Measurements from ENCODE around the gene NCOA7. TPM values are rescaled to one million over a fixed set of nuclear protein-coding genes. Genes with fewer than 3 reads are reported as not detected.
A peak's percentile ranks its signal among the peaks of the same experiment; 100 is the strongest.
"Not testable (repeated sequence)": the region's sequence is repeated elsewhere in the genome, so short reads cannot be mapped to it uniquely, and the experiment has no call there.

The NCOA7 gene
- total and polyA plus RNA-seq, 7 experiments from 2014 or later: 12.8 to 55.6 (median 31.9) TPM

DNA sequence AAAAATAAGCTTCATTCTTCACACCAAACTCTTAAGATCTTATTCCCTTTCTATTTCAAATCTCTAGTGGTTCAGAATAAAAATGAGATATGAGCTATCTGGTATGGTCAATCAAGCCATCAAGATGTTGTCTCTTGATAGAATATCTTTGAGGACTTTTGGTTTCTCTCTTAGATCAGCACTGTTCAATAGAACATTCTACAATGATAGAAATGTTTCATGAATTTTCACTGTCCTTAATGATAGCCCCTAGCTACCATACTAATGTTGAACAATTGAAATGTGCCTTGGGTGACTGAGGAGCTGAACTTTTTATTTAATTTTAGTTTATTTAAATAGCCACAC is 141.7 kb downstream of the NCOA7 start:
- Mint-ChIP-seq H3K36me3 (peaks cover 6 to 33% (median 19%) of the 10 kb centered on the region in 5 donors), H3K27me3 (peaks cover 0 to 2% (median 0%) of the 10 kb centered on the region in 5 donors), H3K4me1 (peaks cover 0 to 18% (median 0%) of the 10 kb centered on the region in 7 donors), H3K4me3 (no peak overlapping the region), H3K9me3 (peaks cover 0 to 4% (median 0%) of the 10 kb centered on the region in 11 donors), H3K27ac (peak overlapping the region in 1 of 9 donors; percentile 19)
- Histone ChIP-seq H3K36me3 (ENCODE audit: control insufficient read depth in 2 of 3, insufficient read depth in 3 of 3, low read length in 3 of 3) (peaks cover 0 to 10% (median 7%) of the 10 kb centered on the region in 3 experiments), H3K9me3 (ENCODE audit: control insufficient read depth in 2 of 3, low read length in 3 of 3) (no peaks in the 10 kb centered on the region), H3K4me3 (ENCODE audit: low read length) (no peak overlapping the region), H3K27ac (ENCODE audit: low read depth, low read length) (no peak overlapping the region), H3K4me1 (ENCODE audit: control insufficient read depth in 2 of 2, insufficient read depth in 2 of 2, low read length in 2 of 2) (no peaks in the 10 kb centered on the region), H3K27me3 (ENCODE audit: control insufficient read depth in 2 of 2, insufficient read depth in 2 of 2, low read length in 2 of 2) (no peaks in the 10 kb centered on the region)
- DNase-seq (no peak), ATAC-seq (no peak)
- CTCF ChIA-PET: no interaction called here
- intact Hi-C loops (cut with micrococcal nuclease): no loop called here
- POLR2A ChIA-PET: interaction anchor here (0.6 kb wide), 1 partner anchor 139 kb away, joined by 4 read pairs; no protein-coding TSS in a partner anchor

DNA sequence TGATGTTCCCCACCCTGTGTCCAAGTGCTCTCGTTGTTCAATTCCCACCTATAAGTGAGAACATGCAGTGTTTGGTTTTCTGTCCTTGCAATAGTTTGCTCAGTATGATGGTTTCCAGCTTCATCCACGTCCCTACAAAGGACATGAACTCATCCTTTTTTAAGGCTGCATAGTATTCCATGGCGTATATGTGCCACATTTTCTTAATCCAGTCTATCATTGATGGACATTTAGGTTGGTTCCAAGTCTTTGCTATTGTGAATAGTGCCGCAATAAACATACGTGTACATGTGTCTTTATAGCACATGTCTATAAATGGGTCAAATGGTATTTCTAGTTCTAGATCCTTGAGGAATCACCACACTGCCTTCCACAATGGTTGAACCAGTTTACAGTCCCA is 144.8 kb downstream of the NCOA7 start:
- H3K9me3 Mint-ChIP-seq; H3K9me3 ChIP-seq (ENCODE audit: control insufficient read depth in 2 of 3, low read length in 3 of 3); POLR2A ChIA-PET; H3K27me3 ChIP-seq (ENCODE audit: control insufficient read depth in 2 of 2, insufficient read depth in 2 of 2, low read length in 2 of 2); H3K36me3 ChIP-seq (ENCODE audit: control insufficient read depth in 2 of 3, insufficient read depth in 3 of 3, low read length in 3 of 3); H3K27me3 Mint-ChIP-seq; H3K27ac Mint-ChIP-seq; intact Hi-C loops (cut with micrococcal nuclease); H3K27ac ChIP-seq (ENCODE audit: low read depth, low read length); ATAC-seq; CTCF ChIA-PET; DNase-seq; H3K4me1 ChIP-seq (ENCODE audit: control insufficient read depth in 2 of 2, insufficient read depth in 2 of 2, low read length in 2 of 2); H3K4me3 ChIP-seq (ENCODE audit: low read length); H3K4me3 Mint-ChIP-seq: not testable (repeated sequence)
- peaks cover 0 to 18% (median 0%) of the 10 kb centered on the region in 7 donors for H3K4me1 Mint-ChIP-seq
- peaks cover 0 to 24% (median 10%) of the 10 kb centered on the region in 5 donors for H3K36me3 Mint-ChIP-seq

DNA sequence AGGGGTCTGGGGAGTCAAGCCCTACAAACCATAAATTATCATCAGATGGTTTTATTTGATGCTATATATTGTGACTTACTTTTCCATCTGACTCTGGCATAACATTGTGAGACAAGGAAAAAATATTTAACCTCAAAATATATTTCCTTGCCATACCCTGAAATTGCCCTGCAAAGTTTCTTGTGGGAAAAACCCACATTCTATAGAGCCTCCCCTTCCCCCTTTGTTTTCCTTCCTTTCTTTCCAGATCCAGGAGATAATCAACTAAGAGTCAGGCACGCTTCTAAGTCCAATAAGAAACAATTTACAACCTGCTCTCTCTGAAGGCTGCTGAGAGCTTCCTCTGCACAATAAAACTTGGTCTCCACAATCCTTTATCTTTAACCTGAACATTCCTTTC is 148.3 kb downstream of the NCOA7 start:
- H3K27ac ChIP-seq (ENCODE audit: low read depth, low read length): no peak overlapping the region
- H3K4me3 Mint-ChIP-seq: no peak overlapping the region
- H3K4me3 ChIP-seq (ENCODE audit: low read length): no peak overlapping the region
- POLR2A ChIA-PET: no interaction called here
- intact Hi-C loops (cut with micrococcal nuclease): no loop called here
- H3K9me3 Mint-ChIP-seq: peaks cover 0 to 4% (median 0%) of the 10 kb centered on the region in 11 donors
- H3K36me3 Mint-ChIP-seq: peaks cover 0 to 5% (median 0%) of the 10 kb centered on the region in 5 donors
- DNase-seq (no peak), ATAC-seq (no peak)
- H3K9me3 ChIP-seq (ENCODE audit: control insufficient read depth in 2 of 3, low read length in 3 of 3): no peaks in the 10 kb centered on the region
- CTCF ChIA-PET: no interaction called here
- no peaks in the 10 kb centered on the region for H3K27me3 ChIP-seq (ENCODE audit: control insufficient read depth in 2 of 2, insufficient read depth in 2 of 2, low read length in 2 of 2)
- peaks cover 0 to 8% (median 6%) of the 10 kb centered on the region in 5 donors for H3K27me3 Mint-ChIP-seq
- no peaks in the 10 kb centered on the region for H3K36me3 ChIP-seq (ENCODE audit: control insufficient read depth in 2 of 3, insufficient read depth in 3 of 3, low read length in 3 of 3)
- H3K4me1 ChIP-seq (ENCODE audit: control insufficient read depth in 2 of 2, insufficient read depth in 2 of 2, low read length in 2 of 2): no peaks in the 10 kb centered on the region
- no peak overlapping the region for H3K27ac Mint-ChIP-seq
- H3K4me1 Mint-ChIP-seq: peaks cover 0 to 14% (median 0%) of the 10 kb centered on the region in 7 donors

DNA sequence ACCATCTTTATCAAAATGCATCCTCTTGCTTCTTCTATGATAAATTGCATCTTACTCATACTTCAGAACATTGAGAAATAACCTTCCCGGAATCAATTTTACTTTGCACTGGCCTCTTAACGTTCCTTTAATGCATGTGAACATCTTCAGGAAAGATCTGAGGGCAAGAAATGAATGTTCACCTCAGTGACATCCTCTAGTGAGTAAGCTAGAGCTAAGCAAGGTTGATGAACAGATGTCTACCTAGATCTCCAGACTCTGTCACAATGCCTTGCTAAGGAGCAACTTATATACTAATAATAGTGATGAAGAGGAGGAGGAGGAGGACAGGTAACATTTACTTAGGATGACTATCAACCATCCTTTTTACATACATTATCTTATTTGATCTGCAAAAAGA is 149.0 kb downstream of the NCOA7 start:
- H3K4me3 Mint-ChIP-seq: no peak overlapping the region
- H3K27ac ChIP-seq (ENCODE audit: low read depth, low read length): no peak overlapping the region
- DNase-seq (no peak), ATAC-seq (no peak)
- ChIA-PET CTCF (no interaction called here), POLR2A (no interaction called here)
- no peak overlapping the region for H3K27ac Mint-ChIP-seq
- no peaks in the 10 kb centered on the region for H3K4me1 ChIP-seq (ENCODE audit: control insufficient read depth in 2 of 2, insufficient read depth in 2 of 2, low read length in 2 of 2)
- intact Hi-C loops (cut with micrococcal nuclease): no loop called here
- no peaks in the 10 kb centered on the region for H3K36me3 ChIP-seq (ENCODE audit: control insufficient read depth in 2 of 3, insufficient read depth in 3 of 3, low read length in 3 of 3)
- H3K9me3 Mint-ChIP-seq: peaks cover 0 to 4% (median 0%) of the 10 kb centered on the region in 11 donors
- peaks cover 0 to 7% (median 6%) of the 10 kb centered on the region in 5 donors for H3K27me3 Mint-ChIP-seq
- H3K27me3 ChIP-seq (ENCODE audit: control insufficient read depth in 2 of 2, insufficient read depth in 2 of 2, low read length in 2 of 2): no peaks in the 10 kb centered on the region
- no peak overlapping the region for H3K4me3 ChIP-seq (ENCODE audit: low read length)
- H3K9me3 ChIP-seq (ENCODE audit: control insufficient read depth in 2 of 3, low read length in 3 of 3): no peaks in the 10 kb centered on the region
- H3K4me1 Mint-ChIP-seq: peaks cover 0 to 14% (median 0%) of the 10 kb centered on the region in 7 donors
- peaks cover 0 to 5% (median 0%) of the 10 kb centered on the region in 5 donors for H3K36me3 Mint-ChIP-seq

DNA sequence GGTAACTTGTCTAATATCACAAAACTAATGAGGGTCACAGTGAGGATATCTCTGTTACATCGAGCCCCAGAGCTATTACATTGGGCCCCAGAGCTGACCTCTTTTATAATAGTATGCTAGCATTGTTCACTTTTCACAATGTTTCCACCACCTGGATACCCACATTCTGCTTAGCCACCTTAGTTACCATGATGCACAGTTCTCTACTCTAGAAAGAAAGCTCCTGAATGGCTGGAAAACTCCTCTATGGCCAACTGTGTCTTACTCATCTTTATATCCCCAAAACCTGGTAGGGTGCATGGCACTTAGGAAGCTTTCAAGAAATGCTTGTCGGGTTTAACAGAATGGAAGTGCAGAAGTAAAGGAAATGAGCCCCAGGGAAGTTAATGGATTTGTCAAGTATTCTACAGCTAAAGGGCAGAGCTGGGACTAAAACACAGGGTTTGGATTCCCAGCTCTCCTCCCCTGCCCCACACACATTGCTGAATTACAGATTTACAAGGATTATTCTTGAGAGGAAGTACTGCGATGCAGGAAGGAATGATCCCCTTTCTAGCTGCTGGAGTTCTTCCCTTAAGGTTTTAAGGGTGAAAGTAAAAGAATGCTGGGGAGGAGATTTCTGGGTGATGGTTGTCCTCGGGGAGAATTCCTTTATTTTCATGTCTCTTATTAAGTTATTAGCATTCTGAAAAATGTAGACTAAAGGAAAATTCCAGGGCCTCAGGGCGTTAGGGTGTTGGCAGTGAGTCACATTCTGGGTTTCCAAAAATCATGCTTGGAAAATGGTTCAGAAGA is 149.7 kb downstream of the NCOA7 start:
- Mint-ChIP-seq H3K36me3 (peaks cover 0 to 3% (median 0%) of the 10 kb centered on the region in 5 donors), H3K27ac (no peak overlapping the region), H3K9me3 (peaks cover 0 to 2% (median 0%) of the 10 kb centered on the region in 11 donors), H3K27me3 (peaks cover 0 to 6% (median 6%) of the 10 kb centered on the region in 5 donors), H3K4me3 (no peak overlapping the region), H3K4me1 (peaks cover 0 to 14% (median 0%) of the 10 kb centered on the region in 7 donors)
- DNase-seq (no peak), ATAC-seq (no peak)
- ChIA-PET POLR2A (no interaction called here), CTCF (no interaction called here)
- Histone ChIP-seq H3K9me3 (ENCODE audit: control insufficient read depth in 2 of 3, low read length in 3 of 3) (no peaks in the 10 kb centered on the region), H3K27me3 (ENCODE audit: control insufficient read depth in 2 of 2, insufficient read depth in 2 of 2, low read length in 2 of 2) (no peaks in the 10 kb centered on the region), H3K4me1 (ENCODE audit: control insufficient read depth in 2 of 2, insufficient read depth in 2 of 2, low read length in 2 of 2) (no peaks in the 10 kb centered on the region), H3K36me3 (ENCODE audit: control insufficient read depth in 2 of 3, insufficient read depth in 3 of 3, low read length in 3 of 3) (no peaks in the 10 kb centered on the region), H3K27ac (ENCODE audit: low read depth, low read length) (no peak overlapping the region), H3K4me3 (ENCODE audit: low read length) (no peak overlapping the region)
- intact Hi-C loops (cut with micrococcal nuclease): no loop called here

DNA sequence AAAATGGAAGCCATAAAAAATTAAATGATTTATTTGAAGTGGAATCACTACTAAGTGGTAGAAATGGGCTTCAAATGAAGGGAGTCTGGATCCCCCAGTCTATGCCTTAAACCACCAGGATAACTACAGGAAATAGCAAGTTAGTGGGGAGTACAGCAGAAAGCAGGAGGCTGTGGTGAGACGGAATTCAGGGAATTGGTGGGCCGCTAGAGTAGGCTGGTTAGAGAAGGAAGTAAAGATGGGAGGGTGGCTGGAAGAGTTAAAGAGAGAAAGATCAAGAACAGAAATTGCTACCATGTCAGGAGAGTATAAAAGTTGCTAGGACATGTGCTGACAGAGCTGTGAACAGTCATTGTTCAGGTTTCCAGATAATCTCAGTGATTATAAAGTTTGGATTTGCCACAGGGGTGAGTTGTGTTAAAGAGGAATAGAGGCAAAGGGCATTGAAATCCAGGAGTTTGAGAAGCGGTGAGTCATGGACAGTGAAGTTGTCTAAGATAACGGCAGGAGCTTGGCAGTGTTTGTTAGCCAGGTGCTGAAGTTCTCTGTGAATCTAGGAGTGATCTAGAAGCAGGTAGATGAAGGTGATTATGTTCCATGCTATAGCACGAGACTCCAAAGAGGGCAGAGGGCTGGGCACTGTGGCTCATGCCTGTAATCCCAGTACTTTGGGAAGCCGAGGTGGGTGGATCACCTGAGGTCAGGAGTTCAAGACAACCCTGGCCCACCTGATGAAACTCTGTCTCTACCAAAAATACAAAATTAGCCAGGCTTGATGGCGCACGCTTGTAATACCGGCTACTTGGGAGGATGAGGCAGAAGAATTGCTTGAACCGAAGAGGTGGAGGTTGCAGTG is 152.1 kb downstream of the NCOA7 start:
- peaks cover 0 to 14% (median 0%) of the 10 kb centered on the region in 7 donors for H3K4me1 Mint-ChIP-seq
- Histone ChIP-seq H3K4me1 (ENCODE audit: control insufficient read depth in 2 of 2, insufficient read depth in 2 of 2, low read length in 2 of 2) (no peaks in the 10 kb centered on the region), H3K4me3 (ENCODE audit: low read length) (no peak overlapping the region), H3K9me3 (ENCODE audit: control insufficient read depth in 2 of 3, low read length in 3 of 3) (no peaks in the 10 kb centered on the region), H3K27ac (ENCODE audit: low read depth, low read length) (no peak overlapping the region), H3K36me3 (ENCODE audit: control insufficient read depth in 2 of 3, insufficient read depth in 3 of 3, low read length in 3 of 3) (no peaks in the 10 kb centered on the region), H3K27me3 (ENCODE audit: control insufficient read depth in 2 of 2, insufficient read depth in 2 of 2, low read length in 2 of 2) (no peaks in the 10 kb centered on the region)
- no peak for DNase-seq
- CTCF ChIA-PET: interaction anchor here (0.6 kb wide), 2 partner anchors 23 to 829 kb away, joined by 3 read pairs; no protein-coding TSS in a partner anchor
- H3K27me3 Mint-ChIP-seq: peaks cover 0 to 6% (median 6%) of the 10 kb centered on the region in 5 donors
- H3K36me3 Mint-ChIP-seq: no peaks in the 10 kb centered on the region
- H3K27ac Mint-ChIP-seq: no peak overlapping the region
- POLR2A ChIA-PET: no interaction called here
- intact Hi-C loops (cut with micrococcal nuclease): no loop called here
- ATAC-seq: no peak
- no peak overlapping the region for H3K4me3 Mint-ChIP-seq
- no peaks in the 10 kb centered on the region for H3K9me3 Mint-ChIP-seq
